GM19395 (cell line): Measurements from ENCODE around the gene USP49.

ENCODE experiments used
- ATAC-seq: cut with Tn5 transposase; IDR thresholded peaks from one replicate; pipeline ENCODE4 v1.9.1; 2021; ENCODE audit warnings: mild to moderate bottlenecking, moderate library complexity; ENCODE audit not compliant: unreplicated experiment

Gene USP49

DNA sequence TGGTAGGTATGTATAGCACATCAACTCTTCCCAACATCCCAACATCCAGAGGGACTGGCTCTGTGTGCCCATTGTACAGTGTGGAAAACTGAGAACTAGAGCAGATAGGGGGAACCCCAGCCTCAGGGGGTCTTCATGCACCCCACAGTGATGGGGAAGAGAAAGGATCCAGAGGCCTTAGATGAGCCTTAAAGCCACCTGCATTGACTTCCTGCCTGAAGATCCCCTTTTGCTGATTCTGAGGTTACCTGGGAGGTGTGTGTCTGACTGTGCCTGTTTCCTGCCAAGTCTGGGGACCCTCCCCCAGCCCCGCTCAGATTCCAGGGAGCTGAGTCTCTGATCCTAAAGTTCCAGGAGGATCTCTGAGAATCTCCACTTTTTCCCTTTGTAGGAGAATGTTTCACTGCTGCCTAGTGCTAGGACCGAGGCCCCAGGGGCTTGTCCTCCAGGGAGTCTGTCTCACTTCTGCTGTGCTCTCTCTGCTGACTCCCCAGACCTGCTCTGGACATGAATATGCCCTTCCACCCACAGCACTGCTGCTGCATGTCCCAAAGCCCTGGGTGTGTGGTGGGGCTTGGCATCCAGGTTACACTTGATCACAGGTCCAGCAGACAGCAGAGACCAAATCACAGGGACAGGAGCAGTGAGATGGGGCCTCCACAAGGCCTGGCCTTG, 135.1 kb downstream of the USP49 start:
- ATAC-seq, result no peak

- ATAC-seq, result no peak
These were observed 135.9 kb downstream of the USP49 start for GRCh38 chr6:41759106-41759904.

GRCh38 chr6:41758641-41759035, 136.5 kb downstream of the USP49 start:
- no peak for ATAC-seq

DNA sequence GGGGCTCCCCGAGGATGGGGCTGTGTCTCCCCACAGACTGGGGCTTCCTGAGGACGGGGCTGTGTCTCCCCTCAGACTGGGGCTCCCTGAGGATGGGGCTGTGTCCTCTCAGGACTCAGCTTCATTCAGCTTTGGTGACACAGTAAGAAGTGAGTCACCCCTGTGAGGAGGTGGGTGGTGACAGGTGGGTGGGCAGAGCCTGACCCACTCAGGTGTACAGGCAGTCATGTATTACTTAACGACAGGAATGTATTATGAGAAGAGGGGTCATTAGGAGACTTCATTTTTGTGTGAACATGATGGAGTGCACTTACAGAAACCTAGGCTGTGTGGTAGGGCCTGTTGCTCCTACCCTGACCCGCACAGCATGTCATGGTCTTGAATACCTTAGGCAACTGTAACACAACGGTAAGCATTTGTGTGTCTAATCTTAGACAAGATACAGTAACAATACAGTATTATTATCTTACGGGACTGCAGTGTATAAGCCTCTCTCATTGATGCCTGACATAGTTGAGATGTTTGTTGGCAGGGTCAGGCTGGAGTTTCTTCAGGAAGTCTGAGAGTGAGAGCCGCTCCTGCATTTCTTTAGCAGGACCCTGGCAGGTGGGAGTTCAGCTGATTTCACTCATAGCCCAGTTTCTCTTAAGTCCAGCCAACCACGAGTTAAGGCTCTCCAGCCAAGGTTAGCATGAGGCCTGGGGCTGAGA, 137.1 kb downstream of the USP49 start:
- ATAC-seq, result no peak

- no peak for ATAC-seq
These were observed 137.9 kb downstream of the USP49 start for GRCh38 chr6:41757271-41757670.

DNA sequence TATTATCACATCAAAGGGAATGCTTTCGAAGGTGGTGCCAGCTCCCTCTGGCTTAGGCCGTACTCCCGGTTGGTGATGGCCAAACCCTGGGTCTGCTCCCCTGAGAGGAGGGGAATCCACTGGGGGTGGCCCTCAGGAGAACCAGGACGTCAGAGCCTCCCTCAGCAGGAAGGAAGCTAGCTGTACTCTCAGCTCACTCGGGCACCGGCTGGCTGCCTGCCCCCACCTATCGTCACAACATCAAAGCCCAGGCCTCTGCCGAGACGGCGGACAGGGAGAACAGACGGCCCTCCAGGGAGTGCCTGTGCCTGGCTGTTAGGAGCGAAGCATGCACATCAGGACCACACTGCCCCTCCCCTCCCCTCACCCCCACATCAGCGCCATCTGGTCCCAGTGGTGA, 138.8 kb downstream of the USP49 start:
- no peak for ATAC-seq

GRCh38 chr6:41755895-41756294, 139.3 kb downstream of the USP49 start:
- ATAC-seq, result no peak

GRCh38 chr6:41750374-41750773, 144.8 kb downstream of the USP49 start:
- ATAC-seq, result no peak

DNA sequence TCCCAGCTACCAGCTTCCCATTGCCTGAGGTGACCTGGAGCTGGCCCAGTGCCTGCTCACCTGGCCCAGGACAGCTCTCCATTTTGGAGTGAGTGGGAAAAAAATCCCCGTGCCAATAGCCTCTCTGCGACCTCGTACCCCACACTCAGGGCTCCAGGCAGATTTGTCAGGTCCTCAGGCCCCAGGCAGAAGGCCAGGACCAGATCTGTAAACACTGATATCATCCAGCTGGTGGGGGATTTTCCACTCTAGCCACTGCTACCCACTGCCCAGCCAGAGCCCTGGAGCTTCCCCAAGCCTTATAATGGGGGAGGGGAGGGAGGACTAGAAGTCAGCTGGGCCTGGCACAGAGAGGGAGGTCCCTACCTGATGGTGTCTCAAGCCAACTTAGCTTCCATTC, 146.6 kb downstream of the USP49 start:
- ATAC-seq, result no peak

DNA sequence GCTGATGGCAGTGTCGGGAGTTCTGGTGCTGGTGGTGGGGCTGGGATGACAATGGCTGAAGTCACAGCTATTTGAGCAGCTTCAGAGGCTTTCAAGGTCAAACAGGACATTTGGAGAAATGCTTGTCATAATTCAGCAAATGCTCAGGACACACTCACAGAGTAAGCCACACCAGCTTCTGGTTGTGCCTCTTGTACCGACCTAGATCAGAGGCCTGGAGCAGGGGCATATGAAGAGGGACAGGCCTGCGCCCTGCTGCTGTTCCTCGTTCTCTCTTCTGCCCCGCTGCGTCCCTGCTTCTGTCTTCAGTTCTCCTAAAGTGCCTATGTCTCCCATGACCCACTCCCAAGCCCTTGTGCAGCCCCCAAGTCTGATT, 147.1 kb downstream of the USP49 start:
- no peak for ATAC-seq

DNA sequence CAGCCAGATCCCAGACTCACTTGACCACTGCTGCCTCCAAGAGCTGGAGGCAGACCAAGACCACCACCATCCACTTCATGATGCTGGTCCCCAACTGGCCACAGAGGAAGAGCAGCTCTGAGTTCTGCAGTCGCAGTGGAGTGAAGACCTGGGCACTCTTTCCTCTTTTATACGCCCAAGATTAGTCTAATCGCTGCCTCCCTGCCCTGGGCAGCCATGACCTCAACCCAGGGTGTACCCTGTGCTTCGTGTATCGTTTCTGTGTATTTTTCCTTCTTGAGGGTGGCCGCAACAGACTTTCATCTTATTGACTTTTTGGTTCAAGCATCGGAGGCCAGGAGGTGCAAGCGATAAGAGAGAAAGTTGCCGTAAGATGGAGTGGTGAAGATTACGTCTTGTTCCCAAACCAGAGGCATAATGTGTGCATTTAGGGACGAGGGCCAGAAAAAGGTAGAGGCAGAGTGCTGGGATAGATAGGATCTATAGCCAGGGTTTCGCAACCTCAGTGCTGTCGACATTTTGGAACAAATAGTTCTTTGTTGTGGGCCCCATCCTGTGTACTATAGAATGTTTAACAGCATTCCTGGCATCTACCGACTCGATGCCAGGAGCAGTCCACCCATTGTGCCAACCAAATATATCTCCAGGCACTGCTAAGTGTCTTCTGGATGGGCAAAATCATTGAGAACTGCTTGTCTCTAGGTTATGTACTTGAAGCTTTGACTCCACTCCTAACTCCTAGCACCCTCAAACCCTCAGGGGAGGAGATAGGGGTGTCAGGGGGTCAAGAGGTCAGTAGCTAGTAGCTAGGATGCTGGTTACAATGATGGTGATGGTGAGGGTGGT, 147.7 kb downstream of the USP49 start, which contains the start of gene PGC:
Gene PGC, minus strand, starts transcription at position 142 of the 846 bp plus-strand sequence. Its CDS starts 63 bp downstream, at position 79.
- ATAC-seq, result no peak

- no peak for ATAC-seq
These were observed 149.1 kb downstream of the USP49 start for GRCh38 chr6:41746107-41746506.

DNA sequence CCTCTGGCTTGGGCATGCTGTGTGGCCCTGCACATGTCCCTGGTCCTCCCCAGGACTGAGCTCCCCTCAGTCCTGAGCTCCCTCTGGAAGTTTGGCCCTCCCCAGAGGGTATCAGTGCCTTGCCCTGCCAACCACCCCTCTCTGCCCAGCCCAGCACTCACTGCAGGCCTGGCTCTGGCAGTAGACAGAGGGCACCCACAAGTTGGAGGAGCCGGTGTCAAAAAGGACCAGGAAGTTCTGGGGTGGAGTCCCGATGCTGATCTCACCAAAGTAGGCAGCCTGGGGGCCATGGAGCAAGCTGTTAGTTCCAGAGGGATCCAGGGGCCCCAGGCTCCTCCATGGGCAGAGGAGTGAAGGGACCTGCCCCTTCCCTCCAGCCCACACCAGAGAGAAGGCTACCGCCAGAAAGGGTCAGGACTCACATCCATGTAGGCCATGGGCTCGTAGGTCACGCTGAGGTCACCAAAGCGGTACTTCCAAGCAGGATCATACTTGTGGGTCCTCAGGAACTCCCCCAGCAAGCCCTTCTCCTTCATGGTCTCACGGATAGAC, 150.9 kb downstream of the USP49 start:
- ATAC-seq, result no peak

GRCh38 chr6:41743406-41744235, 151.6 kb downstream of the USP49 start:
- ATAC-seq, result no peak

- no peak for ATAC-seq
These were observed 153.3 kb downstream of the USP49 start for GRCh38 chr6:41741625-41742490.

- no peak for ATAC-seq
These were observed 154.6 kb downstream of the USP49 start for GRCh38 chr6:41740366-41741162.
